OCI-LY7 (cell line): Measurements from ENCODE around the gene SRCAP.

Experiments used
- EZH2phosphoT487 ChIP-seq: fragments of 200-600 bp; sonication (generic); IDR thresholded peaks from 2 replicates; pipeline ENCODE4 v1.6.1; 2018; ENCODE audit warnings: low read depth, borderline replicate concordance, mild to moderate bottlenecking, mixed run types, antibody characterized with exemption, low read length, moderate library complexity, mixed read lengths
- TF ChIP-seq, protein P1 (sequence below): fragments of 200-600 bp; sonication (generic); conservative IDR thresholded peaks from 2 replicates; pipeline ENCODE4 v1.5.1; 2014; ENCODE audit warnings: mild to moderate bottlenecking, antibody characterized with exemption, low read length, moderate library complexity, mixed read lengths

DNA sequence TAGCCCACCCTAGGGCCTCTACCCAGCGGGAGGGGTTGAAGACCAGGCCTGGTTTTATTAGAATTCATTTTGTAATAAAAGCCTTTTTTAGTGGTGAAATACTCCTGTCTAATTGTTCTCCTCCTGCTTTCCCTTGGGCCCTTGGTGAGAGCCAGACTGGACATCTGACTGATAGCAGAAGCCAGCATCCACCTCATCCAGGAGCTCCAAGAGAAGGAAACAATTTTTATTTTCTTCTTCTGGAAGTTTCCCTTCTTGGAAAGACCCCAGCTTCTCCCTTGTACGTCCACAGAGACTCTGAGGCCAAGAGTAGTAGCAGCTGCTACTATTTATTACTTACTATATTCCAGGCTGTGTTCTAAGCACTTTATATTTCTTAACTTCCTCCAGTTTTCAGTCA lies 45.2 kb downstream of the SRCAP start:
- TF ChIP-seq, protein P1, sequence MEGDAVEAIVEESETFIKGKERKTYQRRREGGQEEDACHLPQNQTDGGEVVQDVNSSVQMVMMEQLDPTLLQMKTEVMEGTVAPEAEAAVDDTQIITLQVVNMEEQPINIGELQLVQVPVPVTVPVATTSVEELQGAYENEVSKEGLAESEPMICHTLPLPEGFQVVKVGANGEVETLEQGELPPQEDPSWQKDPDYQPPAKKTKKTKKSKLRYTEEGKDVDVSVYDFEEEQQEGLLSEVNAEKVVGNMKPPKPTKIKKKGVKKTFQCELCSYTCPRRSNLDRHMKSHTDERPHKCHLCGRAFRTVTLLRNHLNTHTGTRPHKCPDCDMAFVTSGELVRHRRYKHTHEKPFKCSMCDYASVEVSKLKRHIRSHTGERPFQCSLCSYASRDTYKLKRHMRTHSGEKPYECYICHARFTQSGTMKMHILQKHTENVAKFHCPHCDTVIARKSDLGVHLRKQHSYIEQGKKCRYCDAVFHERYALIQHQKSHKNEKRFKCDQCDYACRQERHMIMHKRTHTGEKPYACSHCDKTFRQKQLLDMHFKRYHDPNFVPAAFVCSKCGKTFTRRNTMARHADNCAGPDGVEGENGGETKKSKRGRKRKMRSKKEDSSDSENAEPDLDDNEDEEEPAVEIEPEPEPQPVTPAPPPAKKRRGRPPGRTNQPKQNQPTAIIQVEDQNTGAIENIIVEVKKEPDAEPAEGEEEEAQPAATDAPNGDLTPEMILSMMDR, result no peak
- no peak for TF ChIP-seq EZH2phosphoT487
